ENCODE measurements around the gene GPR162.

The GPR162 gene

DNA sequence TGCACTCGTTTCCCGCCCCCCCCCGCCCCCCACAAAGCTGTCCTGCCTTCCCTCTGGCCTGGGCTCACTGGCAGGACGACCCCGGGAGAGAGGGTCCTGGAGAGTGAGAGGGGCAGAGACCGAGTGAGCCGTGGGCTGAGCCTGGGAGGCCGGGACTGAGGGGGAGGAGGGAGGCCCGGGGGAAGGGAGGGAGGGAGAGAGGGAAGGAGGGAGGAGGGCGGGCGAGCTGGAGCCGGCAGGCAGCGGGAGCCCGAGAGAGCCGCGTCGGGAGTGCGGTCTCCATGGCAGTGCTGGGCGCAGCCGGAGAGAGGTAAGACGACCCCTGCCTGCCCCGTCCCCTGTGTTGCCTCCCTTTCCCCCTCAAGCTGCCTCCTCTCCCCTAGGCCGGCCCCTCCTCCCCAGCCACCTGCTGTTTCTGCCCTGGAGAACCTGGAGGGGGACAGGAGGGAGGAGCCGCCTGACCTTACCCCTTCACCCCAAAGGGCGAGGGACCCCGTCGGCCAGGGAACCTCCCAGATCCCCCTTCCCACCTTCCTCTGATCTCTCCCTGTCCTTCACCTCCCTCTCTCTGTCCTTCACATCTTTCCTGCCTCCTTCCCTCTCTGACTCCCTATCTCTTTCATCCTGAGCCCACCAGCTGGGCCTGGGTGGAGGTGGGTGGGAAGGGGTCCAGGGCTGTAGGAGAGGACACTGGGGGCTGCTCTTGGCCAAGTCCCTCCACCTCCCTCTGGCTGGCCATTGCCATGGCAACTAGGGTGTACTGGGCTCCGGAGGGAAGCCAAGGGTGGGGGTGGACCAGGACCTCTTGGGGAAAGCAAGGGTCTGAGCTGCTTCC, at the start of gene GPR162:
Gene GPR162 (plus strand): TSS at position 231 of the 835 bp plus-strand sequence. CDS start 2,078 bp downstream, outside the sequence.
- in situ Hi-C loops (cut with MboI; ENCODE audit: low sequenced_read_pairs), result loop anchor here (10.0 kb wide), 1 partner anchor 67 kb away; the partner anchor contains the start of gene MLF2

DNA sequence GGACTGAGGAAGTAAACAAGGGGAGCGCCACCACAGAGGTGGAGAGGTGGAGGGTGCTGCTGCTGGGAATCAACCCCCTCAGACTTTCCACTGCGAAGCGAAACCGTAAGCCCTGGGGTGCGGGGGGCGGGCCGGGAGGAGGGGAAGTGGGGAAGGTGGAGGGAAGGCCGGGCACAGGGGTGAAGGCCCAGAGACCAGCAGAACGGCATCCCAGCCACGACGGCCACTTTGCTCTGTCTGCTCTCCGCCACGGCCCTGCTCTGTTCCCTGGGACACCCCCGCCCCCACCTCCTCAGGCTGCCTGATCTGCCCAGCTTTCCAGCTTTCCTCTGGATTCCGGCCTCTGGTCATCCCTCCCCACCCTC, 49.3 kb upstream of the GPR162 start, which contains the start of gene LAG3:
Gene LAG3 (plus strand): TSS at position 190 of the 365 bp plus-strand sequence. CDS start 333 bp downstream, outside the sequence.
- in situ Hi-C loops (cut with MboI; ENCODE audit: low sequenced_read_pairs), result no loop called here

DNA sequence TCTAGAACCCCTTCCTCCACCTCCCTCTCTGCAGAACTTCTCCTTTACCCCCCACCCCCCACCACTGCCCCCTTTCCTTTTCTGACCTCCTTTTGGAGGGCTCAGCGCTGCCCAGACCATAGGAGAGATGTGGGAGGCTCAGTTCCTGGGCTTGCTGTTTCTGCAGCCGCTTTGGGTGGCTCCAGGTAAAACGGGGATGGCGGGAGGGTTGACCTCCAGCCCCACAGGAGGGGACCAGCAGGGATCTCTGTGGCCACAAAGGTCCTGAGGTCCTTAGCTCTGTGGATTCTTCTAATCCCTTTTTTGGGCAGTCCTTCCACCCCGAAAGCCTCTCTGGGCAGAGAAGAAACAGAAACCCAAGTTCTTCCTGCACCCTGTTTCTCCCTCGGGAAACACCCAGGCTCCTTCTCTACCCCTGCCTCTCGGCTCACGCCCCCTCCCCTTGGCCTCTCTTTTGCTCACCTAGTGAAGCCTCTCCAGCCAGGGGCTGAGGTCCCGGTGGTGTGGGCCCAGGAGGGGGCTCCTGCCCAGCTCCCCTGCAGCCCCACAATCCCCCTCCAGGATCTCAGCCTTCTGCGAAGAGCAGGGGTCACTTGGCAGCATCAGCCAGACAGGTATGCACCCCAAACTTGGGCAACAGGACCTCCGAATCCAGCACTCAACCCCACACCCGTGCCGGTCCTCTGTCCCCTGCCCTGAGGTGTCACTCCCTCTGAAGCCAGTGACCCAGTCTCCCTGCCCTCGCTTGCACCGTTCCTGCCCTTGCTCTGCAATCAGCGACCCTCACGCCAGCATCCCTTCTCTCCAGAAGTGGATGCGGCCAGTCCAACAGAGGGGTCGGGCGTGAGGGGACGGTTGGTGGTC, 48.7 kb upstream of the GPR162 start:
- in situ Hi-C loops (cut with MboI; ENCODE audit: low sequenced_read_pairs), result no loop called here

DNA sequence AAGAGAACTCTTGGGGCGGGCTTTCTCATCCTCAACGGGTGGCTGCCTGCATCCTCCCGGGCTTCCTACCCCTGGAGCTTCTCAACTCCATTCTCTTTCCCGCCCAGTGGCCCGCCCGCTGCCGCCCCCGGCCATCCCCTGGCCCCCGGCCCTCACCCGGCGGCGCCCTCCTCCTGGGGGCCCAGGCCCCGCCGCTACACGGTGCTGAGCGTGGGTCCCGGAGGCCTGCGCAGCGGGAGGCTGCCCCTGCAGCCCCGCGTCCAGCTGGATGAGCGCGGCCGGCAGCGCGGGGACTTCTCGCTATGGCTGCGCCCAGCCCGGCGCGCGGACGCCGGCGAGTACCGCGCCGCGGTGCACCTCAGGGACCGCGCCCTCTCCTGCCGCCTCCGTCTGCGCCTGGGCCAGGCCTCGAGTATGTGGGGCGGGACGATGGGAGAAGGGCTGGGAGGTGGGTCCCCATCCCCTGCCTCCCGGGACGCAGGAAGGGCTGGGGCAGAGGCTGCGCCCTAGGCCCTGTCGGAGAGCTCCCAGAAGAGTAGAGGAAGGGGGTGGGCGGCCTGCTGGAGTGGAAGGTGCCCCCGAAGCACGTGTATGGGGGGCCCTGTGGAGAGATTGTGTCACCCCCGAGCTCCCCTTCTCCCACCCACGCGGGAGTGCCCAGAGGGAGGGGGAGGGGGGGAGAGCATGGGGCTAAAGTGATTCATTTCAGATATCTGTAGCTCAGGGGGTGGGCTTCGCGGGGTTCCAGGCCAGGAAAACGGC, 47.9 kb upstream of the GPR162 start:
- in situ Hi-C loops (cut with MboI; ENCODE audit: low sequenced_read_pairs), result no loop called here

- in situ Hi-C loops (cut with MboI; ENCODE audit: low sequenced_read_pairs), result no loop called here
These were observed 47.0 kb upstream of the GPR162 start for GRCh38 chr12:6774499-6775062.

DNA sequence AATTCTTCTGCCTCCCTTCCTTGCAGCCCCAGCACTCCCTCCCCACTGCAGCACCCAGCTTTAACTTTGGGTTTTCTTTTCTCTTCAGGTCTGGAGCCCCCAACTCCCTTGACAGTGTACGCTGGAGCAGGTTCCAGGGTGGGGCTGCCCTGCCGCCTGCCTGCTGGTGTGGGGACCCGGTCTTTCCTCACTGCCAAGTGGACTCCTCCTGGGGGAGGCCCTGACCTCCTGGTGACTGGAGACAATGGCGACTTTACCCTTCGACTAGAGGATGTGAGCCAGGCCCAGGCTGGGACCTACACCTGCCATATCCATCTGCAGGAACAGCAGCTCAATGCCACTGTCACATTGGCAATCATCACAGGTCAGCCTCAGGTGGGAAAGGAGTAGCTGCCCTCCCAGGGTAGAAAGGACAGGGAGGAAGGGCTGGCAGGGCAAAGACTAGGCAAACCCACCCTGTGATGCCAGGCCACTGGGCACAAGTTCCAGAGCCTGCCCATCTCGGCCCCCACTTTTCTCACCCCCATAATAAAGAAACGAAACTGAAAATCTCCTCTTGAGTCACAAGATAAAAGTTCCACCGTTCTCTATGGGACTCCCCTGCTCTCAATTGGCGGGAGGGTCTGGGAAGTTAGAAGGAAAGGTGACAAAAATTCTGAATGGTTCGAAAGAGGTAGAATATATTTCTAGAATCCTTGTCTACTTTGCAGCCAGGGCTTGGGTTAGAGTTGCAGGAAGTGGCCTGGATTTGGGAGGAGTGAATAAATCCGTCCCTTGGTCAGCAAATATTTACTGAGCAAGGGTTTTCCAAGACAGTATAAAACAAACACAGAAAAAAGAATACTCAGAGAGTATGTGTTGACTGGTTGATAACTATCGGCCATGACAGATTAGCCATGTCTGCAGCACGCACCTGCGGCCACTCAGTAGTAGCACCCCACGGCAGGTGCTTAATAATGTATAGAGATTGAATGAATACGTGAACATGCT, 46.1 kb upstream of the GPR162 start:
- in situ Hi-C loops (cut with MboI; ENCODE audit: low sequenced_read_pairs), result no loop called here

DNA sequence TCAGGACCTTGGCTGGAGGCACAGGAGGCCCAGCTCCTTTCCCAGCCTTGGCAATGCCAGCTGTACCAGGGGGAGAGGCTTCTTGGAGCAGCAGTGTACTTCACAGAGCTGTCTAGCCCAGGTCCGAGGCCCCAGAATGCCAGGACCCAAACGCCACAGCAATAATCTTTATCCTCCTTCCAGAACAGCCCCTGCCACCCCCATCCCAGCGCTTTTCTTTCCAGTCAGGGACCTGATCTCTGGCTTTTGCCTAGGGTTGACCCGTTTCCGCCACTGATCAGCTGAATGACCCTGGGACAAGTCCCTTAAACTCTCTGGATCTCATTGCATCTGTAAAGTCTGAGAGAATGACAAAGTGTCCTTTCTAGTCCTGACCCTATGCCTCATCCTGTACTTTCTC, 44.2 kb upstream of the GPR162 start:
- in situ Hi-C loops (cut with MboI; ENCODE audit: low sequenced_read_pairs), result no loop called here

- in situ Hi-C loops (cut with MboI; ENCODE audit: low sequenced_read_pairs), result no loop called here
These were observed 43.4 kb upstream of the GPR162 start for GRCh38 chr12:6778217-6778573.

- in situ Hi-C loops (cut with MboI; ENCODE audit: low sequenced_read_pairs), result no loop called here
These were observed 42.8 kb upstream of the GPR162 start for GRCh38 chr12:6778574-6779550.

- in situ Hi-C loops (cut with MboI; ENCODE audit: low sequenced_read_pairs), result no loop called here
These were observed 41.8 kb upstream of the GPR162 start for GRCh38 chr12:6779708-6780432.

- in situ Hi-C loops (cut with MboI; ENCODE audit: low sequenced_read_pairs), result no loop called here
These were observed 41.0 kb upstream of the GPR162 start for GRCh38 chr12:6780573-6780972.

GRCh38 chr12:6782119-6782518, 39.5 kb upstream of the GPR162 start:
- in situ Hi-C loops (cut with MboI; ENCODE audit: low sequenced_read_pairs), result no loop called here

DNA sequence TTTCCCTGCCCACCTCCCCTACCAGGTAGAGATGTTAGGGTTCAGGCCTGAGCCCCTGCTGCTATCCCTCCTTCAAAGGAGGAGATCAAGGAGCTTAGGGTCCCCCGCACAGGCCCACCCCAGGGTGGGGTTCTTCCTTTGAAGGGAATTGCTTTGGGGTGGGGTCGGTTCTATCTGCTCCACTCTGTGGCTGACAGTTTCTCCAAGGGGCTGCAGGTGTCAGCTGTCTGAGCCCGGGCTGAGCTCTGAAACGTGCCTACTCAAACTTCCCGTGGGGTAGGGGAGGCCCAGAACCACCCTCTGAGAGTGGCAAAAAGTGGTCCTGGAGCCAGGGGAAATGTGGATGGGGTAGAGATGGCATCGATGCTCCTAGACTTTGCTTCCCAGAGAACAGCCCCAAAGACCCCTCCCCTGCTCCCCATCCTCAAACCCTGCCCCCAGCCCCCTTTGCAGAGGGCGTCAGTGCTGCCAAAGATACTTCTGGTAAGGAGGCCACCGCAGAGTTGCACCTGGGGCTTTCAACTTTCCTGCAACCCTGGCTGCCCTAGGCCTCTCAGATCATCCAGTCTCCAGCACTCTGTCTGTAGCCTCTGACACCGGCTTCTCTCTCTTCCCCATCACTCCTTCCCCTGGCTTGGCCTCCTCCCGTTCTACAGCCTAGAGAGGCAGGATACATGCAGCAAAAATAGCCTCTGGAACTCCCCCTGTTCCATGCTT, 38.6 kb upstream of the GPR162 start:
- in situ Hi-C loops (cut with MboI; ENCODE audit: low sequenced_read_pairs), result no loop called here

DNA sequence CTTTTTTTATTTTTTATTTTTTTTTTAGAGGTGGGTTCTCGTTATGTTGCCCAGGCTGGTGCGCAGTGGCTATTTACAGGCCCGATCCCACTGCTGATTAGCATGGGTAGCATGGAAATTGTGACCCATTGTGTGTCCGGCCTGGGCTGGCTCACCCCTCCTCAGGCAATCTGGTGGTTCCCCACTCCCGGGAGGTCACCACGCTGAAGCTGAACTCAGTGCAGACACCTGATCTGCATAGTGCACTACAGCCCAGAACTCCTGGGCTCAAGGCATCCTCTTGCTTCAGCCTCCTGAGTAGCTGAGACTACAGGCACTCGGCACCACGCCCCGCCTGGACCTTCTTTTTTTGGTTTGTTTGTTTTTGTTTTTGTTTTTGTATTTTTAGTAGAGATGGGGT, 37.8 kb upstream of the GPR162 start:
- in situ Hi-C loops (cut with MboI; ENCODE audit: low sequenced_read_pairs), result no loop called here

DNA sequence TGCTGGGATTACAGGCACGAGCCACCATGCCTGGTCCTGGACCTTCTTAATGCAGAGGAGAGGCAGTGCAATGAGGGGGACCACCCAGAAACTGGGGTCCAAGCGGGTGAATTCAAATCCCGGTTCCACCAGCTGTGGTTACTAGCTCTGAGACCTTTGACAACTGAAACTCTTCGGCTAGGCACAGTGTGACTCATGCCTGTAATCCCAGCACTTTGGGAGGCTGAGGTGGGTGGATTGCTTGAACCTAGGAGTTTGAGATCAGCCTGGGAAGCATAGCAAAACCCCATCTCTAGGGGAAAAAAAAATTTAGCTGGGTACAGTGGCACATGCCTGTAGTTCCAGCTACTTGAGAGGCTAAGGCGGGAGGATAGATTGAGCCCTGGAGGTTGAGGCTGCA, 37.3 kb upstream of the GPR162 start:
- in situ Hi-C loops (cut with MboI; ENCODE audit: low sequenced_read_pairs), result no loop called here

DNA sequence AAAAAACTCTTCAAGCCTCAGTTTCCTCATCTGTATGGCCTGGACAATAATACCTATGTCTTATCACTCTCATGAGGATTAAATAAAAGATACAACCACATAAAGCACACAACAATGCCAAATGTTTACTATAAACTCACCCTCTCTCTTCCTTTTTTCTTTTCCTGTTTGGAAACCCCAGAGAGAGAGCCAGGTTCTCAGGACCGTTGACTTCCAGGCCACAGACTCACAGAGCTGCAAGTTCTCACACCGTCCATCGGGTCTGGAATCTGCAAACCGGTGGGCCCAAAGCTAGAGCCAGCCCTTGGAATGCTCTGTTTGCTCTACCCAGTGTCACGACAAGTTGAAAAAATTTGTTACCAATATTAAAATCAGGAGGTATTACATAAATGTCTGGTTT, 36.9 kb upstream of the GPR162 start:
- in situ Hi-C loops (cut with MboI; ENCODE audit: low sequenced_read_pairs), result no loop called here

GRCh38 chr12:6786416-6787094, 35.1 kb upstream of the GPR162 start:
- in situ Hi-C loops (cut with MboI; ENCODE audit: low sequenced_read_pairs), result no loop called here
